Lower lobe of right lung (tissue), 2 donors: Measurements from ENCODE around the gene PADI1. TPM values are rescaled to one million over a fixed set of nuclear protein-coding genes. Genes with fewer than 3 reads are reported as not detected.

Experiments
- ATAC-seq, 2 donors: fragments of 200-7000 bp; cut with Tn5 transposase; one replicate each; pipeline ENCODE4 v1.9.1; 2020 to 2022; ENCODE audit warnings: mild to moderate bottlenecking in 2 of 2, moderate library complexity in 2 of 2
- DNase-seq: peaks from one replicate; pipeline ENCODE4 v3.0.0-alpha.2; 2020
- H3K27ac ChIP-seq: fragments of 200-600 bp; one replicate; pipeline ENCODE4 v1.8.0; 2022
- H3K27me3 ChIP-seq: fragments of 200-600 bp; one replicate; pipeline ENCODE4 v1.8.0; 2022; ENCODE audit warnings: low read depth
- H3K36me3 ChIP-seq: fragments of 200-600 bp; one replicate; pipeline ENCODE4 v1.8.0; 2022; ENCODE audit warnings: mild to moderate bottlenecking
- H3K4me1 ChIP-seq: fragments of 200-600 bp; one replicate; pipeline ENCODE4 v1.8.0; 2022
- H3K4me3 ChIP-seq: fragments of 200-600 bp; one replicate; pipeline ENCODE4 v1.8.0; 2022; ENCODE audit warnings: mild to moderate bottlenecking
- H3K9me3 ChIP-seq: fragments of 200-600 bp; one replicate; pipeline ENCODE4 v1.8.0; 2022
- intact Hi-C: fragments of 100-400 bp; cut with DNase I; formaldehyde crosslinking; loops from one replicate; pipeline ENCODE4 v1.11.0; 2022
- total RNA-seq: library from RNA; stranded (reverse); fragmentation: NEBNext Ultra II Directional; extraction: Animal tissue kit (Norgen Biotek cat#: 25700); gene quantifications from one replicate; pipeline ENCODE4 v1.2.1, GENCODE V29; 2021
- TF ChIP-seq, protein P1 (sequence below): fragments of 200-600 bp; IDR thresholded peaks from one replicate; pipeline ENCODE4 v1.8.0; 2022; ENCODE audit warnings: antibody characterized with exemption, mild to moderate bottlenecking
- donor health status: DM: no; HTN: yes; CAD: no; lungs with severe emphysema.

The PADI1 gene
- total RNA-seq, 1 donor from 2014 or later, result not detected

DNA sequence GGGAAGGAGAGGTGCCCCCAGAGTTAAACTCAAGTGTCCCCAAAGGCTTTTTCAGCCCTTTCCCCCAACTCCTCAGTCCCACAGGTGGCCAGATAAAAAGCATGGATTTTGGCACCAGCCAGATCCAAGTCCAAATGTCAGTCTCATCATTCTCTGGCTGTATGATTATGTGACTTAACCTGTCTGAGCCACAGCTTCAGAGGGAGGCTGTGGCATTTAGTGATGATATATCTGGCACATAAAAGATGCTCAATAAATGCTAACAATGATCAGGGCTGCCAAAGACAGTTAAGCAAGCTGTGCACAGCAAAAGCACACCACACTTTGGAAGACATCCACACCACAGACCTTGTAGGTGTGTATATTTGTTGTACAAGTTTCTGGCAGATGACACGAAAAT is 38.3 kb downstream of the PADI1 start:
- no peaks in the 10 kb centered on the region for H3K9me3 ChIP-seq
- DNase-seq, result no peak
- no peak for ATAC-seq
- intact Hi-C loops, result no loop called here
- peaks cover 3% of the 10 kb centered on the region for H3K27me3 ChIP-seq
- H3K4me3 ChIP-seq, result no peak overlapping the region
- H3K36me3 ChIP-seq, result no peaks in the 10 kb centered on the region
- TF ChIP-seq, protein P1, sequence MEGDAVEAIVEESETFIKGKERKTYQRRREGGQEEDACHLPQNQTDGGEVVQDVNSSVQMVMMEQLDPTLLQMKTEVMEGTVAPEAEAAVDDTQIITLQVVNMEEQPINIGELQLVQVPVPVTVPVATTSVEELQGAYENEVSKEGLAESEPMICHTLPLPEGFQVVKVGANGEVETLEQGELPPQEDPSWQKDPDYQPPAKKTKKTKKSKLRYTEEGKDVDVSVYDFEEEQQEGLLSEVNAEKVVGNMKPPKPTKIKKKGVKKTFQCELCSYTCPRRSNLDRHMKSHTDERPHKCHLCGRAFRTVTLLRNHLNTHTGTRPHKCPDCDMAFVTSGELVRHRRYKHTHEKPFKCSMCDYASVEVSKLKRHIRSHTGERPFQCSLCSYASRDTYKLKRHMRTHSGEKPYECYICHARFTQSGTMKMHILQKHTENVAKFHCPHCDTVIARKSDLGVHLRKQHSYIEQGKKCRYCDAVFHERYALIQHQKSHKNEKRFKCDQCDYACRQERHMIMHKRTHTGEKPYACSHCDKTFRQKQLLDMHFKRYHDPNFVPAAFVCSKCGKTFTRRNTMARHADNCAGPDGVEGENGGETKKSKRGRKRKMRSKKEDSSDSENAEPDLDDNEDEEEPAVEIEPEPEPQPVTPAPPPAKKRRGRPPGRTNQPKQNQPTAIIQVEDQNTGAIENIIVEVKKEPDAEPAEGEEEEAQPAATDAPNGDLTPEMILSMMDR, result no peak
- no peak overlapping the region for H3K27ac ChIP-seq
- no peaks in the 10 kb centered on the region for H3K4me1 ChIP-seq

DNA sequence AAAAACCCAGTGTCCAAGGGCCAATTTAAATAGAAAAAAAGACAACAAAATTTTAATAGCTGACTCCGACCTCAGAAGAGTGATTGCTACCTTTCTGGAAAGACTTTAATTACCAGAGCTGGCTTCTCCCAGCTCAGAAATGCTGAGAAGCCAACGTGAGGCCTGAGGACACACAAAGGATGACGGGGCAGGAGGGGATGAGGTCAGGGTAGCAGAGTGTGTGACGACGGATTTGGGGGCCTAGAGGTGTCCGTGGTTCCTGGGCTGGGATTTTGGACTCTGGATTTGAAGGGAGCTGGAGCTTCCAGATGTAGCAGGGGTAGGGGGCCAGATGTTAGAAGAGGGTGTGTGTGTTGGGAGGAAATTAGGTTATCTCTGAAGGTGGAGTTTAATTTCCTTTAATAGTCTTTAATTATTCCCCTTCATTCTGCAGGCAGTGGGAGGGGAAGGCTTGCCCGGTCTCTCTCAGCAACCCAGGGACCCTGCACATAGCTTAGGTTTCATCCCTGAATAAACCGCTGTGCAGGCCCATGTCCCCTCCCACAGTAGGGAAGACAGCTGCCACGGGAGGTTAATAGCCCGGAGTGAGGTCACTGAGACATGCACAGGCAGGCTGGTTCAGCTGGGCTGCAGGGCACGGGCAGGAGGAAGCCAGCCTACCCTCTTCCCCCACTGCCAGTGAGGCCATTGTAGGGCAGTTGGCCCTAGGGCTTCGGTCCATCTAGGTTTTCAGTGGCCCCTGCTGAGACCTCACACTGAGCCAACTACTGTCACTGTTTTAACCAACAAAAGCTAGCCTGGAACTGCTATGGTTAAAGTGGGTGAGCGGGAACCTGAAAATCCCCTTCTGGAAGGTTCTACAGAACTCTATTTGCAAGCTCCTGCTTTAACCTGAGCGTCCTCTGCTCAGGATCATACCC is 40.2 kb downstream of the PADI1 start:
- H3K4me1 ChIP-seq, result no peaks in the 10 kb centered on the region
- ATAC-seq, result no peak
- H3K9me3 ChIP-seq, result no peaks in the 10 kb centered on the region
- no peak overlapping the region for H3K27ac ChIP-seq
- no peaks in the 10 kb centered on the region for H3K36me3 ChIP-seq
- no peak overlapping the region for H3K4me3 ChIP-seq
- peaks cover 5% of the 10 kb centered on the region for H3K27me3 ChIP-seq
- intact Hi-C loops, result no loop called here
- no peak for DNase-seq
- TF ChIP-seq, protein P1, result no peak

- Histone ChIP-seq H3K9me3 (no peaks in the 10 kb centered on the region), H3K36me3 (no peaks in the 10 kb centered on the region), H3K27me3 (peaks cover 4% of the 10 kb centered on the region), H3K27ac (no peak overlapping the region), H3K4me1 (no peaks in the 10 kb centered on the region), H3K4me3 (no peak overlapping the region)
- TF ChIP-seq, protein P1, result no peak
- intact Hi-C loops, result no loop called here
- ATAC-seq, result no peak
- DNase-seq, result no peak
These were observed 40.9 kb downstream of the PADI1 start for GRCh38 chr1:17245816-17246325.

- H3K4me1 ChIP-seq, result no peaks in the 10 kb centered on the region
- TF ChIP-seq, protein P1, result no peak
- H3K9me3 ChIP-seq, result no peaks in the 10 kb centered on the region
- intact Hi-C loops, result no loop called here
- peaks cover 4% of the 10 kb centered on the region for H3K27me3 ChIP-seq
- no peak for DNase-seq
- H3K27ac ChIP-seq, result no peak overlapping the region
- no peaks in the 10 kb centered on the region for H3K36me3 ChIP-seq
- no peak for ATAC-seq
- H3K4me3 ChIP-seq, result no peak overlapping the region
These were observed 42.0 kb downstream of the PADI1 start for GRCh38 chr1:17246971-17247370.

DNA sequence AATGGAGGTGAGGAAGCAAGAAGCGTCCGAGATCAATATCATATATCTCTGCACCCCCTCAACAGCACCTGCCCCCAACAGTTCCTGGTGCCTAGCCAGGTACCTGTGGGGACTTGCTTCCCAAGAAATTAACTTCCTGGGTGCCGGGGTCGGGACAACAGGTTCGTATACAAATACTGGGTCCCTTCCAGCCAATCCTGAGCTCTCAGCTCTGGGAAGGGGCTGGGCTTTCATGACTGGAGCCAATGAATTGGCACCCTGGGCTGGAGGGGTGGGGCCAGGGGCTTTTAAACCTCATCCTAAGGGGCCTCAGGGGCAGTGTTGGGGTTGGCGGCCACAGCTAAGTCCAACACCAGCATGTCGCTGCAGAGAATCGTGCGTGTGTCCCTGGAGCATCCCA is 43.9 kb downstream of the PADI1 start, which contains the start of gene PADI3:
Gene PADI3 (plus strand): TSS at position 318 of the 400 bp plus-strand sequence. CDS start 40 bp downstream, at position 358.
- Histone ChIP-seq H3K4me1 (no peaks in the 10 kb centered on the region), H3K4me3 (no peak within 1 kb of the TSS), H3K27ac (no peak within 1 kb of the TSS), H3K36me3 (no peaks in the 10 kb centered on the region), H3K9me3 (no peaks in the 10 kb centered on the region), H3K27me3 (peaks cover 4% of the 10 kb centered on the region)
- no peak for ATAC-seq
- DNase-seq, result no peak
- intact Hi-C loops, result no loop called here
- TF ChIP-seq, protein P1, result no peak
